Mesenchymal stem cell (in vitro differentiated cells and primary cell): ENCODE data around the gene ACY1.

ENCODE experiments used
- DNase-seq: peaks from one replicate; pipeline ENCODE4 v3.0.0-alpha.2; 2013
- H2AFZ ChIP-seq: one replicate; pipeline ENCODE4 v1.6.1; 2013; ENCODE audit warnings: low read depth, mild to moderate bottlenecking, control low read depth, inconsistent platforms, low read length, moderate library complexity
- H2AK5ac ChIP-seq: 2 replicates; pipeline ENCODE4 v1.6.1; 2013; ENCODE audit warnings: low read length, moderate library complexity, mild to moderate bottlenecking, inconsistent platforms; ENCODE audit not compliant: severe bottlenecking
- H2BK120ac ChIP-seq: one replicate; pipeline ENCODE4 v1.6.1; 2013; ENCODE audit warnings: low read depth, mild to moderate bottlenecking, inconsistent platforms, low read length, moderate library complexity
- H2BK12ac ChIP-seq, 2 experiments: one replicate each; pipeline ENCODE4 v1.6.1; 2013; ENCODE audit warnings: inconsistent platforms in 2 of 2, low read length in 2 of 2, mild to moderate bottlenecking in 2 of 2, moderate library complexity in 2 of 2, control low read depth in 1 of 2
- H2BK15ac ChIP-seq: one replicate; pipeline ENCODE4 v1.6.1; 2013; ENCODE audit warnings: mild to moderate bottlenecking, low read depth, inconsistent platforms; ENCODE audit not compliant: poor library complexity, severe bottlenecking
- H2BK5ac ChIP-seq: 2 replicates; pipeline ENCODE4 v1.6.1; 2013; ENCODE audit warnings: low read depth, mild to moderate bottlenecking, low read length, control low read depth, inconsistent platforms; ENCODE audit not compliant: poor library complexity, severe bottlenecking
- H3K14ac ChIP-seq, 2 experiments: one replicate each; pipeline ENCODE4 v1.6.1; 2013; ENCODE audit warnings: inconsistent platforms in 2 of 2, low read length in 2 of 2, control low read depth in 1 of 2, mild to moderate bottlenecking in 1 of 2, moderate library complexity in 1 of 2
- H3K18ac ChIP-seq, 2 experiments: one replicate each; pipeline ENCODE4 v1.6.1; 2013; ENCODE audit warnings: inconsistent platforms in 2 of 2, low read length in 2 of 2, control low read depth in 1 of 2, low read depth in 1 of 2, mild to moderate bottlenecking in 1 of 2
- H3K23ac ChIP-seq, 2 experiments: one replicate each; pipeline ENCODE4 v1.6.1; 2013; ENCODE audit warnings: inconsistent platforms in 2 of 2, low read length in 2 of 2, mild to moderate bottlenecking in 2 of 2, moderate library complexity in 2 of 2, control low read depth in 1 of 2
- H3K27ac ChIP-seq: 2 replicates; pipeline ENCODE4 v1.5.1; 2013; ENCODE audit warnings: mild to moderate bottlenecking, moderate library complexity, low read length, control low read depth, inconsistent platforms; ENCODE audit not compliant: poor library complexity, severe bottlenecking
- H3K27me3 ChIP-seq, 2 experiments: 2 replicates each; pipeline versions ENCODE4 v1.6.1 to v1.7.0; 2013; ENCODE audit warnings: low read length in 2 of 2, mild to moderate bottlenecking in 2 of 2, moderate library complexity in 2 of 2, control low read depth in 1 of 2, inconsistent platforms in 1 of 2; ENCODE audit not compliant: control insufficient read depth in 1 of 2, insufficient read depth in 1 of 2
- H3K36me3 ChIP-seq, 2 experiments: 2 replicates each; pipeline versions ENCODE4 v1.6.1 to v1.7.0; 2013; ENCODE audit warnings: low read length in 2 of 2, control low read depth in 1 of 2, inconsistent platforms in 1 of 2, low read depth in 1 of 2, mild to moderate bottlenecking in 1 of 2; ENCODE audit not compliant: insufficient read depth in 2 of 2, control insufficient read depth in 1 of 2
- H3K4ac ChIP-seq, 2 experiments: one replicate each; pipeline ENCODE4 v1.6.1; 2013; ENCODE audit warnings: inconsistent platforms in 2 of 2, low read length in 2 of 2, mild to moderate bottlenecking in 2 of 2, moderate library complexity in 2 of 2, control low read depth in 1 of 2, low read depth in 1 of 2
- H3K4me1 ChIP-seq: 2 replicates; pipeline ENCODE4 v1.6.1; 2013; ENCODE audit warnings: low read depth, low read length, control low read depth; ENCODE audit not compliant: control insufficient read depth, insufficient read depth
- H3K4me2 ChIP-seq: 2 replicates; pipeline ENCODE4 v1.6.1; 2013; ENCODE audit warnings: low read length, mild to moderate bottlenecking, inconsistent platforms; ENCODE audit not compliant: poor library complexity, severe bottlenecking
- H3K4me3 ChIP-seq, 2 experiments: 2 replicates each; pipeline versions ENCODE4 v1.5.1 to v1.7.0; 2013; ENCODE audit warnings: low read length in 2 of 2, mild to moderate bottlenecking in 2 of 2, control low read depth in 1 of 2, low read depth in 1 of 2; ENCODE audit not compliant: insufficient read depth in 1 of 2
- H3K79me1 ChIP-seq: replicated peaks from 2 replicates; pipeline ENCODE4 v1.6.1; 2013; ENCODE audit warnings: mild to moderate bottlenecking, control low read depth, low read length, inconsistent platforms; ENCODE audit not compliant: poor library complexity, severe bottlenecking
- H3K9ac ChIP-seq: 2 replicates; pipeline ENCODE4 v1.7.0; 2013; ENCODE audit warnings: mild to moderate bottlenecking, low read length, moderate library complexity
- H3K9me3 ChIP-seq: 2 replicates; pipeline ENCODE4 v1.7.0; 2013; ENCODE audit warnings: mild to moderate bottlenecking, low read length; ENCODE audit not compliant: control insufficient read depth
- H4K8ac ChIP-seq: one replicate; pipeline ENCODE4 v1.6.1; 2013; ENCODE audit warnings: inconsistent platforms, mild to moderate bottlenecking, low read length, moderate library complexity
- H4K91ac ChIP-seq: one replicate; pipeline ENCODE4 v1.6.1; 2013; ENCODE audit warnings: mild to moderate bottlenecking, low read length, inconsistent platforms
- WGBS: methylation state at CpG from one replicate; pipeline ENCODE4 v1.1.7; 2013; ENCODE audit warnings: mixed read lengths; 5-methylcytosine and 5-hydroxymethylcytosine counted together

Gene ACY1

DNA sequence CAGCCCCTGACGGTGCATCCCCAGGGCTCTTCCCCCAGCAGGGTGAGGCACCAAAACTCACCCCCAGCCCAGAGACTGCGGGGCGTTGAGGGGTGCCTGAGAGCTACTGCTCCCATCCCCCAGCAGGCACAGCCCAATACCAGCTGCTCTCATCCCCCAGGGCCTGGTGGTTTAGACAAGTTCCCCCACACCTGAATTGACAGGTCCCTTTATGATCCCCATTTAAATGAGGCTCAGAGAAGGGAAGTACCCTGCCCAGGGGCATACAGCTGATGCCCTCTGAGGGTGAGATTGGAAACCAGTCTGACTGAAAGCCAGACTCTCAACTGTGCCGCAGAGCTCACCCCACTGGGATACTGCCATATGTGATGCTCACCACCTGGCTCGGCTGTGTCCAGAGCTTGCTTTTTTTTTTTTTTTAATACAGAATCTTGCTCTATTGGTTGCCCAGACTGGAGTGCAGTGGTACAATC lies 52.9 kb downstream of the ACY1 start:
- Histone ChIP-seq H3K18ac (no peak overlapping the region), H2BK15ac (no peak overlapping the region), H3K27ac (no peak overlapping the region), H3K14ac (no peak overlapping the region), H3K79me1 (no peaks in the 10 kb centered on the region), H2AFZ (no peak overlapping the region), H2BK12ac (no peak overlapping the region), H2BK5ac (no peak overlapping the region), H3K9me3 (peaks cover 4% of the 10 kb centered on the region), H4K8ac (no peak overlapping the region), H3K36me3 (no peaks in the 10 kb centered on the region), H2AK5ac (no peak overlapping the region), H4K91ac (peak overlapping the region; percentile 21), H3K23ac (no peak overlapping the region), H2BK120ac (no peak overlapping the region), H3K27me3 (peaks cover 0 to 11% of the 10 kb centered on the region in 2 experiments), H3K4me1 (peaks cover 2% of the 10 kb centered on the region), H3K9ac (no peak overlapping the region), H3K4me2 (no peak overlapping the region), H3K4ac (no peak overlapping the region), H3K4me3 (no peak overlapping the region)
- no peak for DNase-seq
- 92% methylated on average over 5 of the region's 5 CpGs for WGBS

DNA sequence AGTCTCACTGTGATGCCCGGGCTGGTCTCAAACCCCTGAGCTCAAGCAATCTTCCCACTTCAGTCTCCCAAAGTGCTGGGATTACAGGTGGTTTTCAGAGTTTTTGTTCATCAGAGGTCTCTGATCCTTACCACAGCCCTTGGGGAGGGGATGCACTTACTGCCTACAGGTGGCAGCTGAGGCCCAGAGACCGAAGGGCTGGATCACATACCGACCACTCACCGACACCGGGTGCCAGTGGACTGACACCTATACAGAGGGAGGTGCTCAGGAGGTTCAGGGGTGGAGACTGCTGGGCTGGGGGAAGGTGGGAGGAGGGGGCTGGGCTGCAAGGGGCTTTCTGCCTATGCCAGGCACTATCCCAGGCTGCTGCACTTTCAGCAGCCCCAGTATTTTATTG lies 53.5 kb downstream of the ACY1 start:
- Histone ChIP-seq H2AK5ac (no peak overlapping the region), H2BK12ac (no peak overlapping the region), H3K23ac (no peak overlapping the region), H2BK5ac (no peak overlapping the region), H3K4me3 (no peak overlapping the region), H3K4ac (no peak overlapping the region), H3K27ac (no peak overlapping the region), H3K79me1 (no peaks in the 10 kb centered on the region), H4K8ac (no peak overlapping the region), H3K27me3 (peaks cover 0 to 11% of the 10 kb centered on the region in 2 experiments), H3K4me1 (peaks cover 2% of the 10 kb centered on the region), H2BK120ac (no peak overlapping the region), H4K91ac (no peak overlapping the region), H3K9me3 (peaks cover 4% of the 10 kb centered on the region), H3K4me2 (no peak overlapping the region), H3K9ac (no peak overlapping the region), H3K14ac (no peak overlapping the region), H2AFZ (no peak overlapping the region), H2BK15ac (no peak overlapping the region), H3K36me3 (no peaks in the 10 kb centered on the region), H3K18ac (no peak overlapping the region)
- 6% methylated on average over 4 of the region's 5 CpGs for WGBS
- no peak for DNase-seq

DNA sequence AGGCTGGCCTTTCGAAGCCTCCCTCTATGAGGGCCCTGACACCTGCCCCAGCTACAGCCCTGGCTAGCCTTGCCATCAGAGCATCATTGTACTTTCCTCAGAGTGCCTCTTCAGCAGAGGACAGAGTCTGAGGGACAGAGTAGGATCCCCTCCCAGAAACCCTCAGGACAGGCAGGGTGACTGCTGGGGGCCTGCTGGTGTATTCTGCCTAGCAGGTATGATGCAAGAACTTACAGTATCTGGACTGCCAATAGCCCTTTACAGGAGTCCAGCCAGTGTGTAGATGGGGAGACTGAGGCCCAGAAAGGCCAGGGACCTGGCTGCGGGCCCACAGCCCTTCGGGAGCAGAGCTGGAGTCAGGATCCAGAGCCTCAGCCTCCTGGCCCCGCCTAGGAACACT lies 54.0 kb downstream of the ACY1 start:
- H2AK5ac ChIP-seq: no peak overlapping the region
- no peak overlapping the region for H2BK15ac ChIP-seq
- no peak overlapping the region for H2AFZ ChIP-seq
- peaks cover 0 to 11% of the 10 kb centered on the region in 2 experiments for H3K27me3 ChIP-seq
- no peak overlapping the region for H4K8ac ChIP-seq
- no peaks in the 10 kb centered on the region for H3K79me1 ChIP-seq
- no peaks in the 10 kb centered on the region for H3K36me3 ChIP-seq
- no peak overlapping the region for H2BK12ac ChIP-seq
- no peak overlapping the region for H3K9ac ChIP-seq
- H4K91ac ChIP-seq: no peak overlapping the region
- no peak overlapping the region for H3K18ac ChIP-seq
- H3K4me2 ChIP-seq: no peak overlapping the region
- 85% methylated on average over 3 of the region's 4 CpGs for WGBS
- H3K23ac ChIP-seq: no peak overlapping the region
- H3K4ac ChIP-seq: no peak overlapping the region
- H3K9me3 ChIP-seq: peaks cover 2% of the 10 kb centered on the region
- no peak for DNase-seq
- H3K4me3 ChIP-seq: no peak overlapping the region
- no peak overlapping the region for H3K27ac ChIP-seq
- no peak overlapping the region for H2BK120ac ChIP-seq
- H3K14ac ChIP-seq: no peak overlapping the region
- no peak overlapping the region for H2BK5ac ChIP-seq
- H3K4me1 ChIP-seq: peaks cover 2% of the 10 kb centered on the region

GRCh38 chr3:52038227-52038626 lies 54.9 kb downstream of the ACY1 start:
- WGBS: 96% methylated on average over 6 of the region's 6 CpGs
- H3K36me3 ChIP-seq: no peaks in the 10 kb centered on the region
- no peak overlapping the region for H2AFZ ChIP-seq
- no peak overlapping the region for H3K9ac ChIP-seq
- no peak overlapping the region for H2BK12ac ChIP-seq
- H3K4me1 ChIP-seq: peaks cover 2% of the 10 kb centered on the region
- no peak overlapping the region for H2BK120ac ChIP-seq
- H3K23ac ChIP-seq: no peak overlapping the region
- no peak overlapping the region for H2AK5ac ChIP-seq
- H3K9me3 ChIP-seq: no peaks in the 10 kb centered on the region
- H4K8ac ChIP-seq: no peak overlapping the region
- no peak overlapping the region for H2BK15ac ChIP-seq
- H3K14ac ChIP-seq: no peak overlapping the region
- peaks cover 0 to 11% of the 10 kb centered on the region in 2 experiments for H3K27me3 ChIP-seq
- H3K4ac ChIP-seq: no peak overlapping the region
- H3K27ac ChIP-seq: no peak overlapping the region
- H3K4me3 ChIP-seq: no peak overlapping the region
- H3K79me1 ChIP-seq: no peaks in the 10 kb centered on the region
- no peak overlapping the region for H3K4me2 ChIP-seq
- H4K91ac ChIP-seq: peak overlapping the region; percentile 52
- no peak for DNase-seq
- H2BK5ac ChIP-seq: no peak overlapping the region
- H3K18ac ChIP-seq: no peak overlapping the region
